IMR-90 (cell line): ENCODE measurements around the gene HRH1.

Experiments used
- CTCF ChIP-seq: conservative IDR thresholded peaks from 2 replicates; pipeline ENCODE4 v1.5.1; 2012; ENCODE audit warnings: mild to moderate bottlenecking, low read depth, low read length, improper control_type of control experiment
- MAFK ChIP-seq: IDR thresholded peaks from 2 replicates; pipeline ENCODE4 v1.6.1; 2012; ENCODE audit warnings: low read depth, low read length, improper control_type of control experiment
- MAZ ChIP-seq: IDR thresholded peaks from 2 replicates; pipeline ENCODE4 v1.6.1; 2012; ENCODE audit warnings: low read depth, mild to moderate bottlenecking, low read length, improper control_type of control experiment, moderate library complexity, borderline replicate concordance
- RCOR1 ChIP-seq: IDR thresholded peaks from 2 replicates; pipeline ENCODE4 v1.6.1; 2012; ENCODE audit warnings: mild to moderate bottlenecking, low read length, improper control_type of control experiment; ENCODE audit not compliant: insufficient replicate concordance

- TF ChIP-seq CTCF (no peak), RCOR1 (no peak), MAZ (no peak), MAFK (no peak)
Measured at GRCh38 chr3:11120091-11120805, 34.0 kb upstream of the HRH1 start.
